ENCODE measurements around the gene ST6GAL2. TPM values are rescaled to one million over a fixed set of nuclear protein-coding genes. Genes with fewer than 3 reads are reported as not detected.

ST6GAL2 gene
- polyA plus RNA-seq, 1 donor from 2014 or later, result 22.1 TPM

- no peaks in the 10 kb centered on the region for H4K20me1 ChIP-seq (ENCODE audit: insufficient read depth)
- H3K9me2 ChIP-seq (ENCODE audit: insufficient read depth, low read length), result no peaks in the 10 kb centered on the region
- H3K27me3 ChIP-seq (ENCODE audit: insufficient read depth, low read depth, low read length), result no peaks in the 10 kb centered on the region
- H3K9ac ChIP-seq (ENCODE audit: low read length), result no peak overlapping the region
- TF ChIP-seq EZH2 (IDR thresholded peaks at IDR 0.05; ENCODE audit: borderline replicate concordance, insufficient read depth, low read length, poor library complexity, severe bottlenecking) (no peak), EP300 (conservative IDR thresholded peaks at IDR 0.05; ENCODE audit: poor library complexity, severe bottlenecking) (no peak)
- no peak overlapping the region for H3K27ac ChIP-seq (ENCODE audit: low read length)
- no peak overlapping the region for H2AFZ ChIP-seq (ENCODE audit: low read depth, low read length)
- no peaks in the 10 kb centered on the region for H3F3A ChIP-seq (ENCODE audit: insufficient read depth, low read length, poor library complexity, severe bottlenecking)
- H3K36me3 ChIP-seq (ENCODE audit: insufficient read depth, low read length), result no peaks in the 10 kb centered on the region
- H3K79me2 ChIP-seq (replicated peaks; ENCODE audit: insufficient read depth, low read length), result no peaks in the 10 kb centered on the region
- H3K9me3 ChIP-seq (ENCODE audit: low read length), result no peaks in the 10 kb centered on the region
- no peak overlapping the region for H3K4me3 ChIP-seq (ENCODE audit: low read length)
- H3K4me2 ChIP-seq (ENCODE audit: low read length), result no peak overlapping the region
Observed at GRCh38 chr2:106782681-106783080, 103.3 kb downstream of the ST6GAL2 start.

GRCh38 chr2:106781196-106781595 is 104.8 kb downstream of the ST6GAL2 start:
- no peak overlapping the region for H3K4me2 ChIP-seq (ENCODE audit: low read length)
- no peak overlapping the region for H3K9ac ChIP-seq (ENCODE audit: low read length)
- H3K36me3 ChIP-seq (ENCODE audit: insufficient read depth, low read length), result no peaks in the 10 kb centered on the region
- no peaks in the 10 kb centered on the region for H3K27me3 ChIP-seq (ENCODE audit: insufficient read depth, low read depth, low read length)
- H3K4me3 ChIP-seq (ENCODE audit: low read length), result no peak overlapping the region
- no peaks in the 10 kb centered on the region for H3K9me3 ChIP-seq (ENCODE audit: low read length)
- H3F3A ChIP-seq (ENCODE audit: insufficient read depth, low read length, poor library complexity, severe bottlenecking), result no peaks in the 10 kb centered on the region
- no peak overlapping the region for H3K27ac ChIP-seq (ENCODE audit: low read length)
- no peak for TF ChIP-seq RAD21 (conservative IDR thresholded peaks at IDR 0.05)
- no peak for TF ChIP-seq SMC3 (conservative IDR thresholded peaks at IDR 0.05; ENCODE audit: poor library complexity)
- no peak for TF ChIP-seq CTCF (IDR thresholded peaks at IDR 0.05; ENCODE audit: poor library complexity, severe bottlenecking)
- TF ChIP-seq MXI1 (conservative IDR thresholded peaks at IDR 0.05; ENCODE audit: poor library complexity, severe bottlenecking), result no peak
- no peak for TF ChIP-seq EP300 (conservative IDR thresholded peaks at IDR 0.05; ENCODE audit: poor library complexity, severe bottlenecking)
- no peak for TF ChIP-seq TAF1 (IDR thresholded peaks at IDR 0.05; ENCODE audit: low read depth)
- TF ChIP-seq EZH2 (IDR thresholded peaks at IDR 0.05; ENCODE audit: borderline replicate concordance, insufficient read depth, low read length, poor library complexity, severe bottlenecking), result no peak
- TF ChIP-seq POLR2AphosphoS5 (IDR thresholded peaks at IDR 0.05), result no peak
- TF ChIP-seq REST (IDR thresholded peaks at IDR 0.05; ENCODE audit: borderline replicate concordance), result no peak
- H3K9me2 ChIP-seq (ENCODE audit: insufficient read depth, low read length), result no peaks in the 10 kb centered on the region
- no peaks in the 10 kb centered on the region for H3K79me2 ChIP-seq (replicated peaks; ENCODE audit: insufficient read depth, low read length)
- no peak overlapping the region for H2AFZ ChIP-seq (ENCODE audit: low read depth, low read length)
- H4K20me1 ChIP-seq (ENCODE audit: insufficient read depth), result no peaks in the 10 kb centered on the region

- H3K4me3 ChIP-seq (ENCODE audit: low read length), result no peak overlapping the region
- H3K79me2 ChIP-seq (replicated peaks; ENCODE audit: insufficient read depth, low read length), result no peaks in the 10 kb centered on the region
- no peaks in the 10 kb centered on the region for H3K9me2 ChIP-seq (ENCODE audit: insufficient read depth, low read length)
- no peaks in the 10 kb centered on the region for H3F3A ChIP-seq (ENCODE audit: insufficient read depth, low read length, poor library complexity, severe bottlenecking)
- no peaks in the 10 kb centered on the region for H3K9me3 ChIP-seq (ENCODE audit: low read length)
- H4K20me1 ChIP-seq (ENCODE audit: insufficient read depth), result no peaks in the 10 kb centered on the region
- H3K27me3 ChIP-seq (ENCODE audit: insufficient read depth, low read depth, low read length), result no peaks in the 10 kb centered on the region
- no peak overlapping the region for H3K9ac ChIP-seq (ENCODE audit: low read length)
- no peak overlapping the region for H3K4me2 ChIP-seq (ENCODE audit: low read length)
- H2AFZ ChIP-seq (ENCODE audit: low read depth, low read length), result no peak overlapping the region
- no peaks in the 10 kb centered on the region for H3K36me3 ChIP-seq (ENCODE audit: insufficient read depth, low read length)
- no peak for TF ChIP-seq REST (IDR thresholded peaks at IDR 0.05; ENCODE audit: borderline replicate concordance)
- no peak for TF ChIP-seq SMC3 (conservative IDR thresholded peaks at IDR 0.05; ENCODE audit: poor library complexity)
- no peak for TF ChIP-seq EZH2 (IDR thresholded peaks at IDR 0.05; ENCODE audit: borderline replicate concordance, insufficient read depth, low read length, poor library complexity, severe bottlenecking)
- TF ChIP-seq RAD21 (conservative IDR thresholded peaks at IDR 0.05), result no peak
- no peak for TF ChIP-seq EP300 (conservative IDR thresholded peaks at IDR 0.05; ENCODE audit: poor library complexity, severe bottlenecking)
- TF ChIP-seq CTCF (IDR thresholded peaks at IDR 0.05; ENCODE audit: poor library complexity, severe bottlenecking), result no peak
- TF ChIP-seq POLR2AphosphoS5 (IDR thresholded peaks at IDR 0.05), result no peak
- TF ChIP-seq TAF1 (IDR thresholded peaks at IDR 0.05; ENCODE audit: low read depth), result no peak
- no peak for TF ChIP-seq MXI1 (conservative IDR thresholded peaks at IDR 0.05; ENCODE audit: poor library complexity, severe bottlenecking)
- no peak overlapping the region for H3K27ac ChIP-seq (ENCODE audit: low read length)
Observed at GRCh38 chr2:106771811-106772210, 114.2 kb downstream of the ST6GAL2 start.

Data from neural cell (in vitro differentiated cells).